Omental fat pad (tissue), 4 donors: Measurements from ENCODE around the gene MCM3AP. TPM values are rescaled to one million over a fixed set of nuclear protein-coding genes. Genes with fewer than 3 reads are reported as not detected.

Experiments
- ATAC-seq: fragments of 150-250 bp; one replicate; pipeline ENCODE4 v1.9.1; 2016; ENCODE audit warnings: mild to moderate bottlenecking, moderate library complexity; ENCODE audit not compliant: low FRiP score
- DNase-seq: peaks from one replicate; pipeline ENCODE4 v3.0.0-alpha.2; 2019; ENCODE audit warnings: low spot score
- total RNA-seq, 4 donors: library from RNA; depleted of rRNA; stranded (reverse); fragments of >200 nt; gene quantifications; one replicate each; pipeline ENCODE4 v1.1.0, GENCODE V29; 2016
- TF ChIP-seq, protein P1 (sequence below), 3 donors: fragments of 450-650 bp; IDR thresholded peaks; one replicate each; pipeline ENCODE4 v1.5.1; 2016 to 2017; ENCODE audit warnings: antibody characterized with exemption in 3 of 3, mild to moderate bottlenecking in 3 of 3, moderate library complexity in 2 of 3

MCM3AP gene
- total RNA-seq, 4 donors from 2014 or later: 63.8 to 129 (median 76.6) TPM

DNA sequence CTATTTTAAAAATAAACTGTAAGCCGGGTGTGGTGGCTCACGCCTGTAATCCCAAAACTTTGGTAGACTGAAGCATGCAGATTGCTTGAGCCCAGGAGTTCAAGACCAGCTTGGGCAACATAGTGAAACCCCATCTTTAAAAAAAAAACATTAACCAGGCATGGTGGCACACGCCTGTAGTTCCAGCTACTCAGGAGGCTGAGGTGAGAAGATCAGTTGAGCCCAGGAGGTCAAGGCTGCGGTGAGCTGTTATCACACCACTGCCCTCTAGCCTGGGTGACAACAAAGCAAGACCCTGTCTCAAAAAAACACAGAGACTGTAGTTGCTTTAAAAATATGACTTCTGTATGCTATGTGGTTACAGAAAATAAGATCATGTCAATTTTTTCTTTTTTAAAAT lies 32.6 kb downstream of the MCM3AP start:
- DNase-seq (no peak), ATAC-seq (no peak)
- TF ChIP-seq, protein P1, sequence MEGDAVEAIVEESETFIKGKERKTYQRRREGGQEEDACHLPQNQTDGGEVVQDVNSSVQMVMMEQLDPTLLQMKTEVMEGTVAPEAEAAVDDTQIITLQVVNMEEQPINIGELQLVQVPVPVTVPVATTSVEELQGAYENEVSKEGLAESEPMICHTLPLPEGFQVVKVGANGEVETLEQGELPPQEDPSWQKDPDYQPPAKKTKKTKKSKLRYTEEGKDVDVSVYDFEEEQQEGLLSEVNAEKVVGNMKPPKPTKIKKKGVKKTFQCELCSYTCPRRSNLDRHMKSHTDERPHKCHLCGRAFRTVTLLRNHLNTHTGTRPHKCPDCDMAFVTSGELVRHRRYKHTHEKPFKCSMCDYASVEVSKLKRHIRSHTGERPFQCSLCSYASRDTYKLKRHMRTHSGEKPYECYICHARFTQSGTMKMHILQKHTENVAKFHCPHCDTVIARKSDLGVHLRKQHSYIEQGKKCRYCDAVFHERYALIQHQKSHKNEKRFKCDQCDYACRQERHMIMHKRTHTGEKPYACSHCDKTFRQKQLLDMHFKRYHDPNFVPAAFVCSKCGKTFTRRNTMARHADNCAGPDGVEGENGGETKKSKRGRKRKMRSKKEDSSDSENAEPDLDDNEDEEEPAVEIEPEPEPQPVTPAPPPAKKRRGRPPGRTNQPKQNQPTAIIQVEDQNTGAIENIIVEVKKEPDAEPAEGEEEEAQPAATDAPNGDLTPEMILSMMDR (IDR thresholded peaks at IDR 0.05): no peak

DNA sequence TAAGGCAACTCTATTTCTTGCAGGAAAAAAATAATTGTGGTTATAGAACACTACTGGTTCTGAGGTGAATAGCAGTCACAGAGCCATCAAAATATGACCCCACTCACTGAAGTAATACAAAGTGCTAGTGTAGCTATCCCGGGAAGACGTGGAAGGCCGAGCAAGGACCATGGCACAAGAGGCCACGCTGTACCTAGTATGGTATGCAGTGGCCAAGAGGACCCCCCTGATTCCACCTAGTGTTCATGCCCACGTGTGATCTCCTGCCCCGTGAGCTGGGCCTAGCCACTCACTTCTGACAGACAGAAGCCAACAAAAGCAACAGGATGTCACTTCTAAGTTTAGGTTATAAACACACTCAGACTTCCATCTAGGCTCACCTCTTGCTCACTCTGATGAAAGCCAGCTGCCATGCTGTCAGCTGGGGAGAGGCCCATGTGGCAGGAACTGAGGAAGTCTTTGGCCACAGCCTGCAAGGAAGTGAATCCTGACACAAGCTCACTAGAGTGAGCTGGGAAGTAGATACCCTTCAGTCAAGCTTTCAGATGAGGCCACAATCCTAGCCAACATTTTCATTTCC lies 35.2 kb downstream of the MCM3AP start:
- DNase-seq: no peak
- ATAC-seq: no peak
- TF ChIP-seq, protein P1 (IDR thresholded peaks at IDR 0.05): no peak

DNA sequence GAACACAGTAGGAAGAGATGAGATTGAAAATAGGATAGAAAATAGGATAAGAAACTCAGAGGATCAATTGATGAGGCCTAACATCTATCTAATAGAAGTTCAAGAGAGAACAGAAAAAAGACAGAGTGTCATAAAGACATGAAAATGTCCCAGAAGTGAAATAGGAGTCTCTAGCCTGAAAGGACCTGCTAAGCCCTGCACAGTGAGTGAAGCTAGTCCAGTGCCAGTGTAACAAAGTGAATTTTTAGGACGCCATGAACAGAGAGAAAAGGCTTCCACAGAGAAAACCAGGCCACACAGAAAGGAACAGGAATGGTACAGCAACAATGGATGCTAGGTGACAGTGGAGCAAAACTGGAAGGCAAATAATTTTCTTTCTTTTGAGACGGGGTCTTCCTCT lies 36.6 kb downstream of the MCM3AP start:
- DNase-seq (no peak), ATAC-seq (no peak)
- TF ChIP-seq, protein P1 (IDR thresholded peaks at IDR 0.05): no peak

DNA sequence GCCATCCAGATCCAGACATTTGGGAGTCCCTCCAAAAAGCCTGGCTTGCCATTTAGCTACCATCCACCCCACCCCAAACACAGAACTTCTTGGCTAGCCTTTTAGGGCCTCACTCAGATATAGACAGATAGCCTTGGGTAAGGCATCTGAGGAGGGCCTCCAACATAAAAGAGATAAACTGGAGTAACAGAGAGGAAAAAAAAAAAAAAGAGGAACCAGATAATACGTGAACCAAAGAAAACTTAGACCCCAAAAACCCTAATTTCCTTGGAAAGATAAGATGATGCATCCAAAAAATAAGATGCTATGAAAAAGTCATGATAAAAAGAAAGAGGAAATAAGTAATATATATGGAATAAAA lies 37.0 kb downstream of the MCM3AP start:
- no peak for DNase-seq
- ATAC-seq: no peak
- TF ChIP-seq, protein P1 (IDR thresholded peaks at IDR 0.05): no peak

DNA sequence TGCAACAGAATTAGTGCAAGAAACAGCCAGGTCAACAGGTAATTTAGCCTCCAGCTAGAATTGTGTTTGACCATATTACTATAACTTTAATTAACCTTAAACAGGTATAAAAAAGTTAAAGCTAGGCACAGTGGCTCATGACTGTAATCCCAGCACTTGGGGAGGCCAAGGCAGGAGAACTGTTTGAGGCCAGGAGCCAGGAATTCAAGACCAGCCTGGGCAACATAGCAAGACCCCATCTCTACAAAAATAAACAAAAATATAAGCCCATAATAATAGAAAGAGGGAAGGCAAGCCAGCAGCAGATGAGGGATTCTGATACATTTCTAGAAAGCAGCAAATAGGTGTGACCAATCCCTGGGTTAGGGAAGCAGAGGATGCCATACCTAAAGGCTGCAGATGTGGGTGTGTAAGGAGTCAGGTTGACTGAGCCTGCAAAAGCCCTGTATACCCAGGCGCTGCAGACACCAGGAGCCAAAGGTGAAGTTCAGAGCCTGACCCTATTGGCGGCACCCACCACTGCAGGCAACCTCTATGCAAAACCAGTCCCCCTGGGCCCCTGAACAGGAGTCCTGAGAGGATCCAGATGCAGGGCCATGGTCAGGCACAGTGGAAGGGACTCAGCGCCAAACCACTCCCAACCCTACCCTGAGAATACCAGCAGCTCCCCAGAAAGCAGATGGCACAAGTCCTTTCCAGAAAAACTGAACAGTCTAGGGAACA lies 37.6 kb downstream of the MCM3AP start:
- TF ChIP-seq, protein P1 (IDR thresholded peaks at IDR 0.05): no peak
- ATAC-seq (no peak), DNase-seq (no peak)

DNA sequence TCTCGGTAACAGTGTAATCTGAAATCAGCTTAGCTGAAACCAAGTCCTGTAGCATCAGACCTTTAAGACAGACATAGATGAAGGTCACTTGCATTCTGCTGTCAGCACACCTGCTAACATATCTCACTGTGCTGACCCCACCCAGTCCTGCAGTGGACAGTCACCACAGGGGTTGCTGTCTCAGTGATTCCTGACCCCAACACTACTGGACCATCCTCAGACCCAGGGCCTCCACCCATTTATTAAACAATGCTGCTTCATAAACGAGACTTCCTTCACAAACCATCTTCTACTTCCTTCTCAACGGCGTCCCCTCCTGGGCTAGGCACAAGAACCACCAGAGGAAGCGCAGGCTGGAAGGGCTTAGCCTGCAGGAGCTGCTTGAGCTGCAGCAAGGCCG lies 39.1 kb downstream of the MCM3AP start:
- TF ChIP-seq, protein P1 (IDR thresholded peaks at IDR 0.05): no peak
- ATAC-seq (no peak), DNase-seq (no peak)
